ENCODE results near the gene EXOC3. TPM values are rescaled to one million over a fixed set of nuclear protein-coding genes. Genes with fewer than 3 reads are reported as not detected.

Gene EXOC3
- total RNA-seq, 1 experiment from 2014 or later, result 52.4 TPM

- ATAC-seq (no peak), DNase-seq (ENCODE audit: low read depth, low spot score) (no peak)
- Histone ChIP-seq H3K36me3 (ENCODE audit: control insufficient read depth in 1 of 2, insufficient read depth in 2 of 2, low read length in 2 of 2) (no peaks in the 10 kb centered on the region), H4K20me1 (ENCODE audit: insufficient read depth) (no peaks in the 10 kb centered on the region), H2AFZ (ENCODE audit: low read depth, low read length, poor library complexity, severe bottlenecking) (no peak overlapping the region), H3K4me2 (ENCODE audit: low read length) (no peak overlapping the region), H3K4me3 (replicated peaks in 1 of 2; ENCODE audit: low read depth in 1 of 2, low read length in 2 of 2) (no peak overlapping the region), H3K4me1 (ENCODE audit: control insufficient read depth in 1 of 2, insufficient read depth in 2 of 2, low read length in 2 of 2) (peaks cover 0 to 9% of the 10 kb centered on the region in 2 experiments; a peak in 3 of 4 replicates), H3K27ac (ENCODE audit: low read depth, low read length) (no peak overlapping the region), H3K27me3 (ENCODE audit: insufficient read depth, low read length) (no peaks in the 10 kb centered on the region), H3K9me2 (ENCODE audit: insufficient read depth) (no peaks in the 10 kb centered on the region), H3K9ac (ENCODE audit: low read length) (no peak overlapping the region), H3K79me2 (ENCODE audit: insufficient read depth, low read length) (no peaks in the 10 kb centered on the region), H3K9me3 (ENCODE audit: control insufficient read depth in 1 of 2, insufficient read depth in 1 of 2, low read depth in 1 of 2, low read length in 2 of 2) (no peaks in the 10 kb centered on the region)
- TF ChIP-seq ZBTB33 (IDR thresholded peaks at IDR 0.05; ENCODE audit: extremely low read depth, insufficient replicate concordance, low read length) (no peak), SIN3A (IDR thresholded peaks at IDR 0.05; ENCODE audit: low read depth) (no peak), CTCF (IDR thresholded peaks at IDR 0.05 in 2 of 3, conservative IDR thresholded peaks at IDR 0.05 in 1 of 3; ENCODE audit: borderline replicate concordance in 1 of 3, insufficient read depth in 1 of 3, low read depth in 2 of 3, low read length in 2 of 3) (no peak)
- ChIA-PET RAD21 (ENCODE audit: low non-redundant PET in 1 of 2, low total read pairs in 2 of 2, uncharacterized antibody in 2 of 2, unreplicated experiment in 2 of 2) (no interaction called here), CTCF (no interaction called here), POLR2A (no interaction called here)
- intact Hi-C loops (cut with micrococcal nuclease), result no loop called here
- no TSS peak for BruUV-seq (replicated peaks)
Observed at GRCh38 chr5:421287-421880, 21.6 kb upstream of the EXOC3 start.

GRCh38 chr5:421901-422300, 21.1 kb upstream of the EXOC3 start:
- Histone ChIP-seq H3K4me1 (ENCODE audit: control insufficient read depth in 1 of 2, insufficient read depth in 2 of 2, low read length in 2 of 2) (peaks cover 0 to 9% of the 10 kb centered on the region in 2 experiments; a peak in 3 of 4 replicates), H3K36me3 (ENCODE audit: control insufficient read depth in 1 of 2, insufficient read depth in 2 of 2, low read length in 2 of 2) (no peaks in the 10 kb centered on the region), H3K79me2 (ENCODE audit: insufficient read depth, low read length) (no peaks in the 10 kb centered on the region), H3K9me2 (ENCODE audit: insufficient read depth) (no peaks in the 10 kb centered on the region), H4K20me1 (ENCODE audit: insufficient read depth) (no peaks in the 10 kb centered on the region), H3K27ac (ENCODE audit: low read depth, low read length) (no peak overlapping the region), H3K4me3 (replicated peaks in 1 of 2; ENCODE audit: low read depth in 1 of 2, low read length in 2 of 2) (no peak overlapping the region), H3K27me3 (ENCODE audit: insufficient read depth, low read length) (no peaks in the 10 kb centered on the region), H3K9me3 (ENCODE audit: control insufficient read depth in 1 of 2, insufficient read depth in 1 of 2, low read depth in 1 of 2, low read length in 2 of 2) (no peaks in the 10 kb centered on the region), H3K4me2 (ENCODE audit: low read length) (no peak overlapping the region), H3K9ac (ENCODE audit: low read length) (no peak overlapping the region), H2AFZ (ENCODE audit: low read depth, low read length, poor library complexity, severe bottlenecking) (no peak overlapping the region)
- ChIA-PET POLR2A (no interaction called here), RAD21 (ENCODE audit: low non-redundant PET in 1 of 2, low total read pairs in 2 of 2, uncharacterized antibody in 2 of 2, unreplicated experiment in 2 of 2) (no interaction called here), CTCF (no interaction called here)
- DNase-seq (ENCODE audit: low read depth, low spot score) (no peak), ATAC-seq (no peak)
- no peak for TF ChIP-seq FOSL1 (IDR thresholded peaks at IDR 0.05; ENCODE audit: low read depth)
- no peak for TF ChIP-seq SP1 (IDR thresholded peaks at IDR 0.05; ENCODE audit: low read depth)
- TF ChIP-seq JUND (IDR thresholded peaks at IDR 0.05), result no peak
- TF ChIP-seq MAX (IDR thresholded peaks at IDR 0.05), result no peak
- TF ChIP-seq EZH2phosphoT487 (IDR thresholded peaks at IDR 0.05; ENCODE audit: borderline replicate concordance), result no peak
- intact Hi-C loops (cut with micrococcal nuclease), result no loop called here
- BruUV-seq (replicated peaks), result no TSS peak
